ELF-1 (cell line): Measurements from ENCODE around the gene FAM131B.
"Not testable (repeated sequence)": the region's sequence is repeated elsewhere in the genome, so short reads cannot be mapped to it uniquely, and the experiment has no call there.

Experiments
- DNase-seq: peaks from one replicate; pipeline ENCODE4 v3.0.0-alpha.2; 2016; ENCODE audit warnings: low read depth, low spot score

FAM131B gene

DNA sequence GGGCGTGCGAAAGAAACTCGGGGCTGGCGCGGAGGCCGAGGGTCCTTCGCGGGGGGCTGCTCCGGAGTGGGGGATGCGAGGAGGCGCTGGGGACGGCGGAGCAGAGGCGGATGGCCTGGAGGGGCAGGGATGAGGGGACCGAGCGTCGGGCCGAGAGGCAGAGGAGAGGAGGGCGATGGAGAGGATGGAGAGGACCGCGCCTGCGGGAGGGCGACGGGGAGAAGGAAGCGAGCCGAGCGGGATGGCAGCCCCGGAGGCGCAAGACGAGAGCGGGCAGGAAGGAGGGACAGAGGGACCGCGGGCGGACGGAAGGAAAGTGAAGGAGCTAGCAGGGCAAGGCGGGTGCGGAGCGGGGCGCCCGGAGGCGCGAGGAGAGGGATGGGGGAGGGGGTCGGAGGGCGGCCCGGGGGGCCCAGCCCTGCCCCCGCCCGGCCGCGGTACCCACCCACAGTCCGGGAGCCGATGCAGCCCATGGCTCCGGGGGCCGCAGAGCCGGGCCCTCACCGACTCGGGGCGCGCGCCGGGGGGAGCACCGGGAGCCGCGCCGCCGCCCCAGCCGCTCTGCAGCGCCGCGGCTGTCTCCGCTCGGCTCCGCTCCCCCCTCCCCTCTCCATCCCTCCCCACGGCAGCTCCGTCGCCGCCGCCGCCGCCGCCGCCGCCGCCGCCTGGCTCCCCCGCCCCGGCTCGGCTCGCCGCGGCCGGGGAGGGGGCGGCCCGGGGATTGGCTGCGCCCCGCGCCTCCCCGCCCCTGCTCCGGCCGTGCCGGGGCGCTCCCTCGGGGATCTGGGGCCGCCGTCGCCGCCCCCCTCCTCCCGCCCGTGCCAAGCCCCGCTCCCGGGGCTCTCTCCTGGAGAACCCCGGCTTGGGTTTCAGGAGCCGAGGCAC lies at the start of gene FAM131B:
Gene FAM131B, minus strand, starts transcription at position 583 of the 885 bp plus-strand sequence. Its CDS starts 110 bp downstream, at position 473.
- DNase-seq = no peak

DNA sequence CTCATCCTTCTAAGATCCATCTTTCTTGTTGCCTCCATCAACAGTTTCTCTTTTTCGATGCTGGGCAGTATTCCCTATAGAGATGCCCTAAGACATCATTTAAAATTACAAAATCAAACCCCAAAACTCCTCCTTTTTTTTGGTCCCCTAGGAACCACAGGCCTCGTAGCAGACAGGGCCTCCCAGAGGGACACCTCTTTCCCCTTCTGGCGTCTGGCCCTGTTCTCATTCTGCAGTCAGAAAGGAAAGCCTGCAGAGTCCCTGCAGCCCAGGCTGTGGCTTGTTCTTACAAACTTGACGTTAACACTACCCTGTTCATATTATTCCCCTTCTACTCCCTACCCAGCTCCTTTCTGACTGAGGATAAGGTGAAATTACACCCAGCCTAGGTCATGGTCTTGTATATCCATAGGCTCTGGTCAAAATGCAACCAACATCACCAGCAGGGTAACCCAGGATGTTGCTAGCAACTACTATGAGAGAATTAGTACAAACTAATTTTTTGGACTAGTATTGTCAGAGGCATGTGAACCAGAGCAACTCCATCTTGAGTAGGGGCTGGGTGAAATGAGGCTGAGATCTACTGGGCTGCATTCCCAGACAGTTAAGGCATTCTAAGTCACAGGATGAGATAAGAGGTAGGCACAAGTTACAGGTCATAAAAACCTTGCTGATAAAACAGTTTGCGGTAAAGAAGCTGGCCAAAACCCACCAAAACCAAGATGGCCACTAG lies 49.6 kb upstream of the FAM131B start:
- no peak for DNase-seq

DNA sequence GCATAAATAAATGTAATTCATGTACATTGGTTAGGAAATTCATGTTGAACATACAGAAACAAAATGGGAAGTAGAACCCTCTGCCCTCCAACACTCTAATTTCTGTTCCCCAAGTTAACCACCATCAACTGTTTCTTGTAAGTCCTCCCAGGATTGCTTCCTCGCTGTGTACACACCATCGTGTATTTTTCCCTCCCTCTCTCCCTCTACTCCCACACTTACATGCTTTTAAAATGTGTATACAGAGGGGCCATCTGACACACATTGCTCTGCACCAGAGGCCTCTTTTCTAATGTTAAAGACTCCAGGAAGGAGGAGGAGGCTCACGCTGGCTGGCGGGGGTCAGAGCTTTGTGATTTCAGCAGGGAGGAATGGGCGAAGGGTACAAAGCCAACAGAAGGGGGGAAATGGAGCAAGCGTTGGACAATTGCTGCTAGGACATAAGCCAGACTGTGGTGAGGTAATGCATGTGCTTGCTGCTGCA lies 48.0 kb upstream of the FAM131B start:
- peak; percentile 55 for DNase-seq

DNA sequence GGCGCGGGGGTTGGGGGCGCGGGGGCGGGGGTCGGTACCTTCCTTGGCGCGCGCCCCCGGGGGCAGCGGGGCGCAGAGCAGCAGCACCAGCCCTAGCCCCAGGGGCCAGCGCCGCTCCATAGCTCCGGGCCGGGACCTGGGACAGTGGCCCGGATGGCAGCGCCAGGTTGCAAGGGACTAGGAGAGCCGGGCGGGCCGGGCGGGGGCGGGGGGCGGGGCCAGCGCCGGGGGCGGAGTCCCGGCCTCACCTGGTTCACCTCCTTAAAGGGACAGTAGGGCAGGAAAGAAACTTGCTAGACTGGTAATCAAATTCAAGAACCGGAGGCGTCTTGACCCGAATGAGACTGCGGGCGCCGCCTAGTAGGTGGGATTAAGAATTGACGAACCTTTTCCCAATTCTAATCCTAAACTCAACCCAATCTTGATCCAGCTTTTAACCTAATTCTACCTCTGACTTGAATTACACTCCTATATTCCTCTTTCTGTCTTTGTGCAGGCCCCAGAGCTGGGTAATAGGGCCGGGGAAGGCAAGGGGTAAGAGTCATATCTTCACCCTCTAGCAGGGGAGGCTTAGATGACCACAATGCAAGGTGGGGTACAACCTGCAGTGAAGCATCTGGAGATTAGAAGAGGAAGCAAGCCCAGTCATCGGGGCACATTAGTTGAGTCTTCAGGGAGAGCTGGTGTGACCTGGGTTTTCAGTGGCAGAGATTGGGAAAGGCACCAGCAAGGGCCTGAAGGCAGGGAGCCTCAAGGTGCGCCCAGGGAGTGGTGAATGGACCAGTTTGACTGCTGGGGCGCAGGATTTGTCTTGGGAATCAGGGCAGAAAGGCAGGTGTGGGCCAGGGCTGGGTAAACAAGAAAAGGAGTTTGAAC lies 46.4 kb upstream of the FAM131B start, which contains the start of gene EPHA1:
Gene EPHA1, minus strand, starts transcription at position 171 of the 876 bp plus-strand sequence. Its CDS starts 51 bp downstream, at position 120.
- peak; percentile 80 for DNase-seq

DNA sequence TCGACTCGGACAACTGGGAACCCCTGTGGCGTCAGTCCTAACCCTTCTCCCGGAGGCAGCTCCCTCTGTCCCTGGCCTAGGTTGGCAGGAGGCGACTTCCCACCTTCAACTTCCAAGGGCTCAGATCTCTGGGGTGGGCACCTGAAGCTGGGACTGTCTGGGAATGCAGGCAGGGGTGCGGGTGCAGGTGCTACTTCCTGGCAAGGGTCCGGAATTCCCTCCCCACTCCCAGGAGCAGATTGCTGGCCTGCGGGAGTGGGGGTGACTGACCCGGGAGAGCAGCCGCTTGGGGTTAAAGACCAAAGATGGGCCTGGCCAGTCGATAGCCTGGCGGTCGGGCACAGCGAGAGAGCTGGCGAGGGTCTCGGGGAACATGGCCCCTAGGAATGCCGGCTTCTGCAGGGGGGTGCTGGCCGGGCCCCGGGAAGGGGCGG lies 45.8 kb upstream of the FAM131B start:
- peak; percentile 30 for DNase-seq

DNA sequence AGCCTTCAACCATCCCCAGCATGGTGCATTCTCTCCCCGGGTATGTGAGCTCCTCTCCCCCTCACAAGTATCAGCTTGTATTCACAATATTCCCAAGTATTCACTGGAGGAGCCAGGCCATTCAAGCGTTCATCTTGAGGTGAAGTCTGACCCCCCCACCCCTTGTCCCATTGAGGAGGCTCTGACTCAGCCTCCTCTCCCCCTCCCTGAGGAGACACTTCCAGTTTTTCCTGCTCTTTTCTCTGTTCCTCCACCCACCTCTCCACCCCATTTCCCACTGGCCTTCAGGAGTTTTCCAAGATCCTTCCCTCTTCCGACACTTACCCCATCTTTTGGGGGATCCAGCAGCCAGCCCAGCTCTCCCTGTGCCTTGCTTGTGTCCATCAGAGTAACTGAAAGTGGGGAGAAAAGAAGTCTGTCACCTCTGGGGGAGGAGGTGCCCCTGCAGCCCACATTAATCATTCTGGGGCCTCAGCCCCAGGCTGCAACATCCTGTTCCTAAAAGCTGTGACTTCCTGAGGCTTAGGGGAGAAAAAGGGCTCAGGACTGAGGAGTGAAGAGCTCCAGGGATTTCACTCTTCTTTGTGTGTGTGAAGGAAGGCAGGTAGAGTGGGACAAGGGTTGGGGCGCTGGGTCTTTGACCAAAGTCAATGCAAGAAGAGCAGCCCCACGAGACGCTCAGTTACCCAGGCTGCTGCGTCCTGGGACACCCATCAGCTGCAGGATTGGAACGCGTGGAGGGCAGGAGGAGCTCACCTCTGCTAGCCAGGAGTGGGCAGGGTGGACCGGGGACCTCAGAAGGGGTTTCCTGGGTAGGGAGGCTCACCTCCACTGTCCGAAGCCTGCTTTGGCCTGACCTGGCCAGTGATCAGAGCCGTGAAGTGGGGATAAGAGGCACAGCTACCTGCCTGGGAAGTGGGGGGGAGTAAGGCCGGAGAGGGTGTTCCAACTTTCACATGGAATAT lies 45.1 kb upstream of the FAM131B start:
- no peak for DNase-seq

DNA sequence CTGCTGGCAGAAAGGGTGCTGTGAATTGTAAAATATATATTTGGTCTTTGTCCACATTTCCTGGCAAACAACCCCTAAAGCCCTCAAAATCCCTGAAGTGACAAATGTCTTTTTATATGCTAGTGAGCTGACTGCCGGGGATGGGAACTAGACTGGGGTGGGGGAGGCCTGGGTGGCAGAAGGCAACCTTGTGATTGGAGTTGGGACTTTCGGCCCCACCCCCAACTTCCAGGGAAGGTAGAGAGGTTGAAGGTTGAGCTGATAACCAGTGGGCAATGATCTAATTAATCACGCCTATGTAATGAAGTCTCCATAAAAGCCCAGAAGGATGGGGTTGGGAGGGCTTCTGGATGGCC lies 43.5 kb upstream of the FAM131B start:
- DNase-seq = peak; percentile 69

DNA sequence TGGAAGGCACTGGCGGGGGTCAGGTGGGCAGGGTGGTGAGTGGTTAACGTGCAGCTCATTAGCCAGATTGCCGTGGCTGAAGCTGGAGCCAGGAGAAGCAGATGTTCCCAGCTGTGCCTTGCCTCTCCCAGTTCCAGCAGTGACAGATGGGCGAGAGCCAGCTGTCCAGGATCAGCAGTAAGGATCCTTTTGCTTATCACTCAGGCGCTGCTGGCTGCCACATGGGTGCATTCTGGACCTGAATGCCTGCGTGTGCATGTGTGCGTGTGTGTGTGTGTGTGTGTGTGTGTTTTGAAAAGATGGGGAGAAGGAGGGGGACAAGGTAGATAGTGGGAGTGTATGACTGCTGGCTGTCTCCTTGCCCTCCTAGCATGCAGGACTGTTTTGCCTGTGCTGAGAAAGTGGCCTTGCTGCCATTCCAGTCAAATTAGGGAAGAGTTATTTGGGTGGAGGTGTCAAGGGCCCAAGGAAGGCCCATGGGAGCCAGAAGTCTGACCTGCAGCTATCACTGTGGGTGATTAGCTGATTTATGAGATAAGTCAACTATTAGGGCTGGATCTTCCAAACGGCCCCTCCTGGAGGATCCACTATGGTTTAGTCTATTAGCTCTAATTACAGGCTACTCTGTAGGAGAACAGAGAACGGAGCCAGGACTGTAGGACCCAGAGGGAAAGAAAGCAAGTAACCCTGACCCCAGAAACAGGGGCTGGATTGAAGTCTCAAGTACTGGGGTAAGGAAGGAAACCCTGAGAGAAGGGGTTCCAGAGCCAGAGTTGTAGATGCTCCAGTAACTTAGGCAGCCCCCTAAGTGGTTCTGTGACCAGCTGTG lies 42.9 kb upstream of the FAM131B start:
- peak; percentile 47 for DNase-seq

DNA sequence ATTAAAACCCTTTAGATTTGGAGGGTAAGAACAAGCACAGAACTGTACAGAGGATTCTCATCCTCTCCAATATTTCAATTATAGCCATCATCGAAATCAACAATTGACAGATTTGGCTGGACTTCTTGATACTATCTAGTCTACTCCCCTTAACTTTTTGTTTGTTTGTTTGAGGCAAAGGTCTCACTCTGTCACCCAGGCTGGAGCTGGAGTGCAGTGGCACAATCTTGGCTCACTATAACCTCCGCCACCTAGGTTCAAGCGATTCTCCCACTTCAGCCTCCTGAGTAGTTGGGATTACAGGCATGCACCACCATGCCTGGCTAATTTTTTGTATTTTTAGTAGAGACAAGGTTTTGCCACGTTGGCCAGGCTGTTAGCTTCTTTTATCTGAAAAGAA lies 39.7 kb upstream of the FAM131B start:
- DNase-seq = not testable (repeated sequence)

DNA sequence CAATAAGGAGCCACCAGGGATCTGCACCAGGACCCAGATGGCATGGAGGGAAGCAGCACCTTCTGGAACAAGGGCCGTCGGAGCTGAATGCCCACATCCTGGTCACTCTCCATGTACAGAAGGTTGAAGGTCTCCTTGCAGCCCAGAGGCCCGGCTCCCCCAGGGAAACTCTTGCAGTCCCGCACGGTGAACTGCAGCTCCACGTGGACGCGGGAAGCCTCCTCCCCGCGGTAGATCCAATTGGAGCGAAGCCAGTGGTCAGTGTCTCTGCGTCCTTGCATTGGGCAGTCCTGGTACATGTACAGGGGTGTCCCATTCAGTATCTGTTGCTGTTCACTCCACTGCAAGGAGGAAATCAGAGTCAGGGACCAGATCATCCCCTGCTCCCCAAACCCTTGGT lies 38.8 kb upstream of the FAM131B start:
- no peak for DNase-seq

DNA sequence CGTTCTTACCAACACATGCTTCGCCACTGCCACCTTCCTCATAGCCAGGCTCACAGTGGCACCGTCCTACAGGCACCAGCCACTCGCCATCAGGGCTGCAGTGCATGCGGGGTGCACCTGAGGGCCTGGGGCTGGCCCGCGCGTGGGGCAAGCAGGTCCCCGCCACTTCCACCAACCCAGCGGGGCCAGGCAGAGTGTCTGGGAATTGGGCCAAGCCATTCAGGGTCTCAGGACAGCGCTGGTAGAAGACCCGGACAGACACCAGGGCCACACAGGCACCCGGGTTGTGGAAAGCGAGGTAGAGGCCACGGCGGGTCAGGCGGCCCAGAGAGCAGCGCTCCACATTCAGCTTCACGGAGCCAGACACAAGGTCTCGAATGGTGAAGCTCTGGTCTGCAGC lies 37.1 kb upstream of the FAM131B start:
- no peak for DNase-seq

DNA sequence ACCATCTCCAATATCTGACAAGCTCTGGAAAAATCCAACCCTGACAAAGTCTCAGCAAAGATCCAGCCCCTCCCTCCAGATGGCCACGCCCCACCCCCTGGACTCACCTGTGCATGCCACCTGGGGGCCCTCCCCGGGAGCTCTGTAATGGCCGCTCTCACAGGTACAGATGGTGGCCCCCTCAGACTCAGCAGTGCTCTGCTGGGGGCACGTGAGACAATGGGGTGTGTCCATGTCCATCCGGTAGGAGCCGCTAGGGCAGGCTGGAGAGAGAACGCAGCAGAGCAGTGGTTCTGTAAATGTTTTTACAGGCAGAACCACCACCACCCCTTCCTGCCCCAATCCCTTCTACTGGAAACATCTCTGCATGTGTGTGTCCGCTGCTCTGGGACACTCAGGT lies 36.6 kb upstream of the FAM131B start:
- no peak for DNase-seq

DNA sequence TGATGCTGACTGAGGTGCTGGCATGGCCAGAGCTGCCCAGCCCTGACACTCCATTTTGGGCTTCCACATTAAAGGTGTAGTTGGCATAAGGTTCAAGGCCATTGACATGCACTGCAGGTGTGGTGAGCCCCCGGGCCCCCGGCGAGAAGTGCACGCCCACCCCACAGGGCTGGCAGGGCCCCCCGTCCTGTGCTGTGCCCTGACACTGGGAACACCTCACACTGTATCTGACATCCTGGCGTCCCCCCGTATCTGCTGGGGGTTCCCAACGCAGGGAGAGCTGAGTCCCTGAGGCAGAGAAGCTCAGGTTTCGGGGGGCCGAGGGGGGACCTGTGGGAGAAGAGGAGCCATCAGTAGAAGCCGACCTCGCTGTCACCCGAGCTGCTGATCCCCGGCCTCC lies 36.1 kb upstream of the FAM131B start:
- DNase-seq = no peak

DNA sequence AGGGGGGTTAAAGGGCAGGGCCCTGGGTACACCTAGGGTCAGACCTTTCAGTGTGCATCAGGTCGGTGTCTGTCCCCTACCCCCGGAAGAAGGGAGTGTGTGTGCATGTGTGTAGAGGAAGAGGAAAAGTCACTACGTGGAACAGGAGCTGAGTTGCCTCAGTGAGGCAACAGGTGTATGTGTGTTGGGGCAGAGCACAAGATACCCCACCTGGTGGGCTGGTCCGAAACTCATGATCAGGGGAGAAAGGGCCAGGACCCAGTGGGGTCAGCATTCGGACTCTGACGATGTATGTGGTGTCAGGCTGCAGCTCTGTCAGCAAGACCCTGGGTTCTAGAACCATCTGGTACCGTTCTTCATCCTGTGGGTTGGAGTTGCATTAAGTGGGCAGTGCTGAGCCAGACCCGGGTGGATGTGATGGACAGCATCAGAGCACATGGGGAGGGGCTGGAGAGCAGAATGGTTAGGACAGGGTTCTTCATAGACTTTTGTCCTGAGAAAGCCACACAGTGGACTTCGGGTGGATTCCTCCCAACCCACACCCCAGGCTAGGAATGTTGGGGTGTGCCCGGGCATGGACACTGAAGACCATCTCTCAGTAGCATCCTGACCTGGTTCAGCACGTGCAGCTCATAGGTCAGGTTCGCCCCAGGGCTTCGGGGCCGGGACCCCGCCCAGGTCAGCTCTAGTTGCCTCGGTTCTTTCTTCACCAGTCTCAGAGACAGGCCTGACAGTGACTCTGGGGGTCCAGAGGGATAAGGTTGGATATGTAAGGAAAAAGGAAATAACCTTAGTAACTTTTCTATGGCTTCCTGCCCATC lies 35.4 kb upstream of the FAM131B start:
- no peak for DNase-seq

DNA sequence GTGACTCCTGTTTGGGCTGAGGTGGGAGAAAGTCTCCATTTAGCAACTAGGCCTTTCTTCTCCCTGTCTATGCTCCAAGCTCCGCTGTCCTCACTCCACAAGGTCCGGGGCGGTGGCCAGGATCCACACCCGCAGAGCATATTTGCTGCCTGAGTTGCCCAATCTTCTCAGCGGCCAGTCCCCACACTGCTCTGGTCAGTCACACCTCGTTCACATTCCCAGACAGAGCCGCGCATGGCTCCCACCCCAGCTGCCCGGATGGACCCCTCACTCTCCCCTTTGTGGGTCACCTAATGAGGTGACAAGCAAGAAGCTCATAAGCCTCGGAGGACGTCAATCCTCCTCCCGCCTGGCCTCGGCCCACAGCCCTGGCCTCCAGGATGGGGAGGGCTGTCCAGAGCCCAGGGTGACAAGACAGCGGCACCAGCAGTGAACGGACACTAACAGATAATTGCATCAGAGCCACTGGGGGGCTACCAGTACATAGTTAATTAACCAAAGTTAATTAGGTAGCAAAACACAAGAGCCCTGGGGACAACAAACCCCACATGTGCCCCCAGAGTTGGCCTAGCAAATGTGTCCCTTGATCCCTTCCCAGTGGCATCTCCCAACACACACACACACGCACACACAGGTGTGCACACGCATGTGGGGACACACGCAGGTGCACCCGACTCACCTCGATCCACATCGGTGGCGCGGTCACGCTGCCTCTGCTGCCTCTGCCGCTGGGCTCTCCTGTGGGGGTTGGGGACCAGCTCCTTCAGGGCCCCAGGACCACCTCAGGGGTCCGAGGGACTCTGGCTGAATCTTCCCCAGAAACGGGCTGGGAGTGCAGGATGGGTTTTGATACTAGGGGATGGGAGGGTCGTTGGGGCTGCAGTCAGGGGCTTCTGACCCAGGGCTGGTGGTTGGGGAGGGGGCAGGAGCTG lies 34.4 kb upstream of the FAM131B start:
- no peak for DNase-seq

DNA sequence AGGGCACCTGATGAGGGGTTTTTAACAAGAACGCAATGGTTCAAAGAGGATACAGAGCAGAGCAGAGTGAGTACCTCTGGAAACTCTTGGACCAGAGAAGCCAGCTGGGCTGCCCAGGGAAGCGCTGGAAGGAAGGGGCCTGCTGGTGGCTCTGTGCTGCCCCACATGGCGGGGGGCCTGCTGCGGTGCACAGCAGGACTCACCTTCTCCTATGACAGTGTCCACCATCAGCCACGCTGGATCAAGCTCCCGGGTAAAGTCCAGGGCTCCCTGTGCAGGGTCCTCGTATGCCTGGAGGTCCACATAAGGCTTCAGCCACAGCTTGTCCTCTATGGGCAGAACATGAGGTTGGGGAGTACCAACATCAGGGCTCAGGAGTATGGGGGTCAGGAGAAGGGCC lies 33.7 kb upstream of the FAM131B start:
- no peak for DNase-seq
